H9 (cell line): Measurements from ENCODE around the gene MTMR4. TPM values are rescaled to one million over a fixed set of nuclear protein-coding genes. Genes with fewer than 3 reads are reported as not detected.

Experiments used
- DNase-seq: peaks from one replicate; pipeline ENCODE4 v3.0.0-alpha.2; 2017
- H2AFZ ChIP-seq: one replicate; pipeline ENCODE4 v1.6.1; 2013; ENCODE audit warnings: mild to moderate bottlenecking, low read length, control low read depth, moderate library complexity
- H2AK5ac ChIP-seq: 2 replicates; pipeline ENCODE4 v1.6.1; 2013; ENCODE audit warnings: low read length, control low read depth, mixed read lengths; ENCODE audit not compliant: insufficient read length
- H2BK120ac ChIP-seq: one replicate; pipeline ENCODE4 v1.6.1; 2013; ENCODE audit warnings: low read depth, mild to moderate bottlenecking, low read length, control low read depth, inconsistent platforms; ENCODE audit not compliant: poor library complexity, severe bottlenecking
- H2BK12ac ChIP-seq: 2 replicates; pipeline ENCODE4 v1.6.1; 2013; ENCODE audit warnings: low read length, control low read depth, mixed read lengths, low read depth; ENCODE audit not compliant: insufficient read length
- H2BK15ac ChIP-seq: 2 replicates; pipeline ENCODE4 v1.6.1; 2013; ENCODE audit warnings: low read depth, low read length, control low read depth
- H2BK20ac ChIP-seq: one replicate; pipeline ENCODE4 v1.6.1; 2013; ENCODE audit warnings: low read depth, mild to moderate bottlenecking, low read length, control low read depth, inconsistent platforms; ENCODE audit not compliant: poor library complexity, severe bottlenecking
- H2BK5ac ChIP-seq: 2 replicates; pipeline ENCODE4 v1.6.1; 2013; ENCODE audit warnings: low read length, control low read depth, mixed read lengths; ENCODE audit not compliant: insufficient read length
- H3K14ac ChIP-seq: 2 replicates; pipeline ENCODE4 v1.6.1; 2013; ENCODE audit warnings: low read length, control low read depth; ENCODE audit not compliant: insufficient read depth
- H3K18ac ChIP-seq: 2 replicates; pipeline ENCODE4 v1.6.1; 2013; ENCODE audit warnings: low read depth, mild to moderate bottlenecking, mixed read lengths, low read length, control low read depth; ENCODE audit not compliant: insufficient read length
- H3K23ac ChIP-seq: 2 replicates; pipeline ENCODE4 v1.6.1; 2013; ENCODE audit warnings: low read length, control low read depth, mixed read lengths, low read depth; ENCODE audit not compliant: insufficient read length
- H3K23me2 ChIP-seq: 2 replicates; pipeline ENCODE4 v1.6.1; 2013; ENCODE audit warnings: low read depth, mild to moderate bottlenecking, mixed read lengths, low read length, control low read depth; ENCODE audit not compliant: insufficient read length, poor library complexity, severe bottlenecking
- H3K27ac ChIP-seq: 2 replicates; pipeline ENCODE4 v1.5.1; 2013; ENCODE audit warnings: low read length, control low read depth, mixed read lengths, low read depth; ENCODE audit not compliant: insufficient read length
- H3K27me3 ChIP-seq: 2 replicates; pipeline ENCODE4 v1.6.1; 2013; ENCODE audit warnings: low read length, control low read depth, inconsistent platforms; ENCODE audit not compliant: insufficient read depth
- H3K4ac ChIP-seq: 2 replicates; pipeline ENCODE4 v1.6.1; 2013; ENCODE audit warnings: low read depth, mild to moderate bottlenecking, control low read depth, inconsistent platforms, low read length, moderate library complexity
- H3K4me1 ChIP-seq: 2 replicates; pipeline ENCODE4 v1.6.1; 2013; ENCODE audit warnings: low read length, control low read depth, inconsistent platforms; ENCODE audit not compliant: insufficient read depth
- H3K4me2 ChIP-seq: 2 replicates; pipeline ENCODE4 v1.6.1; 2013; ENCODE audit warnings: low read length, control low read depth, mixed read lengths; ENCODE audit not compliant: insufficient read length, insufficient read depth
- H3K56ac ChIP-seq: 2 replicates; pipeline ENCODE4 v1.6.1; 2013; ENCODE audit warnings: low read depth, mild to moderate bottlenecking, mixed read lengths, low read length, control low read depth; ENCODE audit not compliant: insufficient read length
- H3K79me1 ChIP-seq: 2 replicates; pipeline ENCODE4 v1.6.1; 2013; ENCODE audit warnings: low read depth, mild to moderate bottlenecking, moderate library complexity, low read length, control low read depth, inconsistent platforms; ENCODE audit not compliant: insufficient read depth, poor library complexity, severe bottlenecking
- H3K79me2 ChIP-seq: 2 replicates; pipeline ENCODE4 v1.6.1; 2013; ENCODE audit warnings: low read length, control low read depth, inconsistent platforms; ENCODE audit not compliant: insufficient read depth
- H3K9ac ChIP-seq: 2 replicates; pipeline ENCODE4 v1.6.1; 2013; ENCODE audit warnings: low read length, control low read depth, mixed read lengths; ENCODE audit not compliant: insufficient read length; ENCODE audit errors: extremely low read depth
- H3K9me3 ChIP-seq: one replicate; pipeline ENCODE4 v1.6.1; 2013; ENCODE audit warnings: low read depth, low read length, inconsistent platforms; ENCODE audit not compliant: control insufficient read depth
- H3T11ph ChIP-seq: one replicate; pipeline ENCODE4 v1.6.1; 2013; ENCODE audit warnings: mild to moderate bottlenecking, low read length, control low read depth, inconsistent platforms
- H4K20me1 ChIP-seq: one replicate; pipeline ENCODE4 v1.6.1; 2013; ENCODE audit not compliant: control insufficient read depth, insufficient read length, insufficient read depth
- H4K5ac ChIP-seq: 2 replicates; pipeline ENCODE4 v1.6.1; 2013; ENCODE audit warnings: low read depth, mild to moderate bottlenecking, mixed read lengths, low read length, control low read depth; ENCODE audit not compliant: insufficient read length
- H4K8ac ChIP-seq: replicated peaks from 2 replicates; pipeline ENCODE4 v1.6.1; 2013; ENCODE audit warnings: low read length, control low read depth, mixed read lengths, low read depth; ENCODE audit not compliant: insufficient read length
- H4K91ac ChIP-seq: 2 replicates; pipeline ENCODE4 v1.6.1; 2013; ENCODE audit warnings: low read depth, mild to moderate bottlenecking, moderate library complexity, mixed read lengths, low read length, control low read depth; ENCODE audit not compliant: insufficient read length
- H3K27ac Mint-ChIP-seq, 3 experiments: 2 replicates in 2 of 3; 3 replicates in 1 of 3; pipeline ENCODE4 v1.8.0; 2020 to 2021; ENCODE audit warnings: mixed read lengths in 3 of 3, mild to moderate bottlenecking in 1 of 3, moderate library complexity in 1 of 3
- H3K27me3 Mint-ChIP-seq: 2 replicates; pipeline ENCODE4 v1.8.0; 2021; ENCODE audit warnings: low read depth, mild to moderate bottlenecking, moderate library complexity, mixed read lengths
- H3K36me3 Mint-ChIP-seq, 3 experiments: 2 replicates in 2 of 3; 3 replicates in 1 of 3; pipeline ENCODE4 v1.8.0; 2020 to 2021; ENCODE audit warnings: low read depth in 3 of 3, mixed read lengths in 3 of 3; ENCODE audit not compliant: insufficient read depth in 1 of 3
- H3K4me1 Mint-ChIP-seq, 2 experiments: 2 replicates each; pipeline ENCODE4 v1.8.0; 2020; ENCODE audit warnings: mixed read lengths in 2 of 2
- H3K4me3 Mint-ChIP-seq, 2 experiments: 2 replicates in 1 of 2; 3 replicates in 1 of 2; pipeline ENCODE4 v1.8.0; 2020 to 2021; ENCODE audit warnings: mild to moderate bottlenecking in 2 of 2, mixed read lengths in 2 of 2, moderate library complexity in 1 of 2
- H3K9me3 Mint-ChIP-seq, 2 experiments: 2 replicates in 1 of 2; 3 replicates in 1 of 2; pipeline ENCODE4 v1.8.0; 2020; ENCODE audit warnings: mild to moderate bottlenecking in 2 of 2, mixed read lengths in 2 of 2, moderate library complexity in 1 of 2
- WGBS: extraction: QIAGEN DNeasy Blood & Tissue Kit; methylation state at CpG from one replicate; pipeline ENCODE4 v1.1.7; 2013; ENCODE audit warnings: missing lambda C conversion rate, low lambda C conversion rate, mixed read lengths; ENCODE audit not compliant: insufficient read length; ENCODE audit errors: extremely low coverage; 5-methylcytosine and 5-hydroxymethylcytosine counted together
- total RNA-seq: library from RNA; stranded (reverse); gene quantifications from 2 replicates; pipeline ENCODE4 v1.2.1, GENCODE V29; 2021
- TF ChIP-seq, protein P1 (sequence below): fragments of 200-600 bp; sonication (generic); conservative IDR thresholded peaks from 3 replicates; pipeline ENCODE4 v1.8.0; 2021; ENCODE audit warnings: antibody characterized with exemption, mild to moderate bottlenecking

The MTMR4 gene
- total RNA-seq, 1 experiment from 2014 or later, result 31.2 TPM

DNA sequence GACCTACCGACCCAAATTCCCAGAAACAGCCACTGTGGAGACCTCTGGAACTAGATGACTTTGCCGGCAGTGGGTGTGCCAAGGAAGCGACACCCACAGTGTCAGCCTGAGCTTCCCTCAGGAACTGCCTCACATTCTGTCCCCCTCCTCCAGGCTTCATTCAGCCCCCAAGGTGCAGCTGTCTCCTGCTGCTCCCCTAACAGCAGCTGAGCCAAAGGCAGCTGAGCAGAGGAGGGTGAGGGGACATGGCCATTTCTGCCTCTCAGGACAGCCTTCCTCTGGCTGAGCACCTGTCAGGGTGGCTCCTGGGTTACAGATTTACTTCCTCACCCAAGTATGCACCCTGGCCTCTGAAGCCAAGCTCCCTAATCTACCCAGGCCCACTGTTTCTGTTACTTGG lies 22.1 kb upstream of the MTMR4 start:
- Histone ChIP-seq H3K23me2 (peaks cover 1% of the 10 kb centered on the region), H2BK120ac (no peak overlapping the region), H2BK15ac (no peak overlapping the region), H3K4me1 (0 out of 2 replicates have a peak, but pooled peaks cover 2% of the 10 kb centered on the region), H3K79me1 (no peaks in the 10 kb centered on the region), H2AFZ (no peak overlapping the region), H3K79me2 (no peaks in the 10 kb centered on the region), H4K8ac (no peak overlapping the region), H3K9ac (no peak overlapping the region), H3K23ac (no peak overlapping the region), H2AK5ac (no peak overlapping the region), H2BK5ac (no peak overlapping the region), H4K5ac (no peak overlapping the region), H3K56ac (no peak overlapping the region), H4K91ac (no peak overlapping the region), H2BK20ac (no peak overlapping the region), H3K18ac (no peak overlapping the region), H3K4me2 (no peak overlapping the region), H3K4ac (no peak overlapping the region), H3K27ac (no peak overlapping the region), H3K14ac (peak overlapping the region; percentile 50; the same call in 1 of the 2 replicates), H3K9me3 (no peaks in the 10 kb centered on the region), H2BK12ac (no peak overlapping the region), H4K20me1 (no peaks in the 10 kb centered on the region), H3T11ph (no peak overlapping the region), H3K27me3 (no peaks in the 10 kb centered on the region)
- no peaks in the 10 kb centered on the region for H3K9me3 Mint-ChIP-seq
- no CpG with 5 or more reads among the region's 3 CpGs for WGBS
- no peak overlapping the region for H3K27ac Mint-ChIP-seq
- peaks cover 21 to 25% of the 10 kb centered on the region in 2 experiments for H3K4me1 Mint-ChIP-seq
- H3K36me3 Mint-ChIP-seq, result no peaks in the 10 kb centered on the region
- DNase-seq, result no peak
- H3K27me3 Mint-ChIP-seq, result peaks cover 35% of the 10 kb centered on the region
- TF ChIP-seq, protein P1, sequence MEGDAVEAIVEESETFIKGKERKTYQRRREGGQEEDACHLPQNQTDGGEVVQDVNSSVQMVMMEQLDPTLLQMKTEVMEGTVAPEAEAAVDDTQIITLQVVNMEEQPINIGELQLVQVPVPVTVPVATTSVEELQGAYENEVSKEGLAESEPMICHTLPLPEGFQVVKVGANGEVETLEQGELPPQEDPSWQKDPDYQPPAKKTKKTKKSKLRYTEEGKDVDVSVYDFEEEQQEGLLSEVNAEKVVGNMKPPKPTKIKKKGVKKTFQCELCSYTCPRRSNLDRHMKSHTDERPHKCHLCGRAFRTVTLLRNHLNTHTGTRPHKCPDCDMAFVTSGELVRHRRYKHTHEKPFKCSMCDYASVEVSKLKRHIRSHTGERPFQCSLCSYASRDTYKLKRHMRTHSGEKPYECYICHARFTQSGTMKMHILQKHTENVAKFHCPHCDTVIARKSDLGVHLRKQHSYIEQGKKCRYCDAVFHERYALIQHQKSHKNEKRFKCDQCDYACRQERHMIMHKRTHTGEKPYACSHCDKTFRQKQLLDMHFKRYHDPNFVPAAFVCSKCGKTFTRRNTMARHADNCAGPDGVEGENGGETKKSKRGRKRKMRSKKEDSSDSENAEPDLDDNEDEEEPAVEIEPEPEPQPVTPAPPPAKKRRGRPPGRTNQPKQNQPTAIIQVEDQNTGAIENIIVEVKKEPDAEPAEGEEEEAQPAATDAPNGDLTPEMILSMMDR, result no peak
- H3K4me3 Mint-ChIP-seq, result no peak overlapping the region
